ENCODE data around the gene RIMS3.

DNA sequence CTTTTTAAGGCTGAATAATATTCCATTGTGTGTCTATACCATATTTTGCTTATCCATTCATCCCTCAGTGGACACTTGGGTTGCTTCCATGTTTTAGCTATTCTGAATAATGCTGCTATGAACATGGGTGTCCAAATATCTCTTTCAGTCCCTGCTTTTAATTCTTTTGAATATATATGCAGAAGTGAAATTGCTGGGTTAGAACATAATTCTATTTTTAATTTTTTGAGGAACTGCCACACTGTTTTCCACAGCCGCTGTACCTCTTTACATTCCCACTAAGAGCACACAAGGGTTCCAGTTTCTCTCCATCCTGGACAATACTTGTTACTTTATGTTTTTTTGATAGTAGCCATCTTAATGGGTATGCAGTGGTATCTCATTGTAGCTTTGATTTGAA is 65.6 kb downstream of the RIMS3 start:
- TF ChIP-seq, protein P1, sequence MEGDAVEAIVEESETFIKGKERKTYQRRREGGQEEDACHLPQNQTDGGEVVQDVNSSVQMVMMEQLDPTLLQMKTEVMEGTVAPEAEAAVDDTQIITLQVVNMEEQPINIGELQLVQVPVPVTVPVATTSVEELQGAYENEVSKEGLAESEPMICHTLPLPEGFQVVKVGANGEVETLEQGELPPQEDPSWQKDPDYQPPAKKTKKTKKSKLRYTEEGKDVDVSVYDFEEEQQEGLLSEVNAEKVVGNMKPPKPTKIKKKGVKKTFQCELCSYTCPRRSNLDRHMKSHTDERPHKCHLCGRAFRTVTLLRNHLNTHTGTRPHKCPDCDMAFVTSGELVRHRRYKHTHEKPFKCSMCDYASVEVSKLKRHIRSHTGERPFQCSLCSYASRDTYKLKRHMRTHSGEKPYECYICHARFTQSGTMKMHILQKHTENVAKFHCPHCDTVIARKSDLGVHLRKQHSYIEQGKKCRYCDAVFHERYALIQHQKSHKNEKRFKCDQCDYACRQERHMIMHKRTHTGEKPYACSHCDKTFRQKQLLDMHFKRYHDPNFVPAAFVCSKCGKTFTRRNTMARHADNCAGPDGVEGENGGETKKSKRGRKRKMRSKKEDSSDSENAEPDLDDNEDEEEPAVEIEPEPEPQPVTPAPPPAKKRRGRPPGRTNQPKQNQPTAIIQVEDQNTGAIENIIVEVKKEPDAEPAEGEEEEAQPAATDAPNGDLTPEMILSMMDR (IDR thresholded peaks at IDR 0.05), result no peak
- TF ChIP-seq SP1 (CRISPR knock-in tag; conservative IDR thresholded peaks at IDR 0.05) (no peak), FOXP1 (CRISPR knock-in tag; IDR thresholded peaks at IDR 0.05; ENCODE audit: borderline replicate concordance) (no peak), NFYB (CRISPR knock-in tag; conservative IDR thresholded peaks at IDR 0.05; ENCODE audit: low read depth) (no peak)
- TF ChIP-seq, protein P2, sequence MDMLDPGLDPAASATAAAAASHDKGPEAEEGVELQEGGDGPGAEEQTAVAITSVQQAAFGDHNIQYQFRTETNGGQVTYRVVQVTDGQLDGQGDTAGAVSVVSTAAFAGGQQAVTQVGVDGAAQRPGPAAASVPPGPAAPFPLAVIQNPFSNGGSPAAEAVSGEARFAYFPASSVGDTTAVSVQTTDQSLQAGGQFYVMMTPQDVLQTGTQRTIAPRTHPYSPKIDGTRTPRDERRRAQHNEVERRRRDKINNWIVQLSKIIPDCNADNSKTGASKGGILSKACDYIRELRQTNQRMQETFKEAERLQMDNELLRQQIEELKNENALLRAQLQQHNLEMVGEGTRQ (CRISPR knock-in tag; IDR thresholded peaks at IDR 0.05), result no peak

All from WTC11 (cell line).